ENCODE data around the gene AP3B1.

AP3B1 gene

GRCh38 chr5:77985247-77985646, 309.3 kb downstream of the AP3B1 start:
- in situ Hi-C loops (cut with HindIII; ENCODE audit: low sequenced_read_pairs): no loop called here
- DNase-seq (ENCODE audit: low read depth): no peak
- TF ChIP-seq CTCF (IDR thresholded peaks at IDR 0.05; ENCODE audit: low read depth, low read length, missing control alignments): no peak

GRCh38 chr5:77984587-77984986, 309.9 kb downstream of the AP3B1 start:
- no peak for TF ChIP-seq CTCF (IDR thresholded peaks at IDR 0.05; ENCODE audit: low read depth, low read length, missing control alignments)
- H3K4me3 ChIP-seq (ENCODE audit: low read depth, low read length): no peak overlapping the region
- in situ Hi-C loops (cut with HindIII; ENCODE audit: low sequenced_read_pairs): no loop called here
- DNase-seq (ENCODE audit: low read depth): no peak

More at GRCh38 chr5:77985247-77985646, 309.3 kb downstream of the AP3B1 start:
- no peak overlapping the region for H3K4me3 ChIP-seq (ENCODE audit: low read depth, low read length)

GRCh38 chr5:77983482-77984199, 310.9 kb downstream of the AP3B1 start:
- TF ChIP-seq CTCF (IDR thresholded peaks at IDR 0.05; ENCODE audit: low read depth, low read length, missing control alignments): no peak
- no peak for DNase-seq (ENCODE audit: low read depth)
- no peak overlapping the region for H3K4me3 ChIP-seq (ENCODE audit: low read depth, low read length)
- in situ Hi-C loops (cut with HindIII; ENCODE audit: low sequenced_read_pairs): no loop called here

- no peak for TF ChIP-seq CTCF (IDR thresholded peaks at IDR 0.05; ENCODE audit: low read depth, low read length, missing control alignments)
- H3K4me3 ChIP-seq (ENCODE audit: low read depth, low read length): no peak overlapping the region
- in situ Hi-C loops (cut with HindIII; ENCODE audit: low sequenced_read_pairs): no loop called here
- DNase-seq (ENCODE audit: low read depth): no peak
Measured at GRCh38 chr5:77981820-77982219, 312.7 kb downstream of the AP3B1 start.

- no peak for TF ChIP-seq CTCF (IDR thresholded peaks at IDR 0.05; ENCODE audit: low read depth, low read length, missing control alignments)
- in situ Hi-C loops (cut with HindIII; ENCODE audit: low sequenced_read_pairs): no loop called here
- no peak for DNase-seq (ENCODE audit: low read depth)
- no peak overlapping the region for H3K4me3 ChIP-seq (ENCODE audit: low read depth, low read length)
Measured at GRCh38 chr5:77974576-77974975, 319.9 kb downstream of the AP3B1 start.

- no peak for DNase-seq (ENCODE audit: low read depth)
- H3K4me3 ChIP-seq (ENCODE audit: low read depth, low read length): no peak overlapping the region
- in situ Hi-C loops (cut with HindIII; ENCODE audit: low sequenced_read_pairs): no loop called here
- TF ChIP-seq CTCF (IDR thresholded peaks at IDR 0.05; ENCODE audit: low read depth, low read length, missing control alignments): no peak
Measured at GRCh38 chr5:77973253-77973609, 321.3 kb downstream of the AP3B1 start.
